ENCODE results near the gene TRMT2B.

GRCh38 chrX:100979881-100980607 lies 71.9 kb downstream of the TRMT2B start:
- TF ChIP-seq POLR2AphosphoS5 (IDR thresholded peaks at IDR 0.05; ENCODE audit: low read depth) = no peak
- no peak for TF ChIP-seq NANOG (IDR thresholded peaks at IDR 0.05; ENCODE audit: borderline replicate concordance)
- no peak for TF ChIP-seq CTCF (conservative IDR thresholded peaks at IDR 0.05; ENCODE audit: low read depth in 2 of 2)
- no peak for TF ChIP-seq REST (IDR thresholded peaks at IDR 0.05; ENCODE audit: unreplicated experiment)
- TF ChIP-seq EZH2phosphoT487 (IDR thresholded peaks at IDR 0.05; ENCODE audit: unreplicated experiment) = no peak
- TF ChIP-seq EZH2 (IDR thresholded peaks at IDR 0.05; ENCODE audit: low read depth, unreplicated experiment) = no peak
- no peak for TF ChIP-seq ZNF114 (CRISPR knock-in tag; IDR thresholded peaks at IDR 0.05)
- no peak for TF ChIP-seq JUNB (IDR thresholded peaks at IDR 0.05; ENCODE audit: unreplicated experiment)
- TF ChIP-seq ETS1 (IDR thresholded peaks at IDR 0.05) = no peak
- no peak for TF ChIP-seq CREB1 (CRISPR knock-in tag; IDR thresholded peaks at IDR 0.05; ENCODE audit: low read depth)
